Smooth muscle cell (in vitro differentiated cells): ENCODE data around the gene PIANP. TPM values are rescaled to one million over a fixed set of nuclear protein-coding genes. Genes with fewer than 3 reads are reported as not detected.
A peak's percentile ranks its signal among the peaks of the same experiment; 100 is the strongest.

Experiments used
- DNase-seq: peaks from one replicate; lab custom pipeline; 2025; ENCODE audit not compliant: unreplicated experiment; lab: John Stamatoyannopoulos, UW
- H2AFZ ChIP-seq: fragments of 200-600 bp; sonication (generic); 2 replicates; pipeline ENCODE4 v1.6.0; 2016; ENCODE audit warnings: antibody characterized with exemption, low read depth, mild to moderate bottlenecking
- H3F3A ChIP-seq: fragments of 200-600 bp; sonication (generic); 2 replicates; pipeline ENCODE4 v1.6.0; 2017; ENCODE audit warnings: antibody characterized with exemption, low read depth
- H3K27ac ChIP-seq: fragments of 200-600 bp; sonication (generic); 2 replicates; pipeline ENCODE4 v1.5.1; 2016; ENCODE audit warnings: low read depth, mild to moderate bottlenecking
- H3K27me3 ChIP-seq: fragments of 200-600 bp; sonication (generic); 2 replicates; pipeline ENCODE4 v1.6.1; 2016; ENCODE audit warnings: low read depth, mild to moderate bottlenecking
- H3K36me3 ChIP-seq: fragments of 200-600 bp; sonication (generic); 2 replicates; pipeline ENCODE4 v1.5.1; 2016; ENCODE audit warnings: low read depth
- H3K4me1 ChIP-seq: fragments of 200-600 bp; sonication (generic); 2 replicates; pipeline ENCODE4 v1.5.1; 2016; ENCODE audit warnings: low read depth
- H3K4me2 ChIP-seq: fragments of 200-600 bp; sonication (generic); 2 replicates; pipeline ENCODE4 v1.6.0; 2016; ENCODE audit warnings: mild to moderate bottlenecking
- H3K4me3 ChIP-seq: fragments of 200-600 bp; sonication (generic); 2 replicates; pipeline ENCODE4 v1.5.1; 2016; ENCODE audit warnings: mild to moderate bottlenecking
- H3K79me2 ChIP-seq: fragments of 200-600 bp; sonication (generic); 2 replicates; pipeline ENCODE4 v1.6.0; 2016; ENCODE audit warnings: low read depth, mild to moderate bottlenecking
- H3K9ac ChIP-seq: fragments of 200-600 bp; sonication (generic); 2 replicates; pipeline ENCODE4 v1.6.0; 2016; ENCODE audit warnings: low read depth
- H3K9me3 ChIP-seq: fragments of 200-600 bp; sonication (generic); replicated peaks from 2 replicates; pipeline ENCODE4 v1.5.1; 2016; ENCODE audit warnings: low read depth
- H4K20me1 ChIP-seq: fragments of 200-600 bp; sonication (generic); 2 replicates; pipeline ENCODE4 v1.6.0; 2016; ENCODE audit warnings: low read depth
- WGBS: methylation state at CpG from one replicate; pipeline ENCODE4 v1.1.7; 2016; ENCODE audit warnings: low lambda C conversion rate; 5-methylcytosine and 5-hydroxymethylcytosine counted together
- polyA plus RNA-seq: library from polyadenylated mRNA; unstranded; fragments of >200 nt; fragmentation: Nextera tagmentation; extraction: Ambion mirVana; gene quantifications from 2 replicates; pipeline ENCODE4 v1.2.1, GENCODE V29; 2016
- total RNA-seq: library from RNA; depleted of rRNA; stranded (reverse); fragments of >200 nt; gene quantifications from 2 replicates; pipeline ENCODE4 v1.2.3, GENCODE V29; 2014
- TF ChIP-seq, protein P1 (sequence below): fragments of 200-600 bp; sonication (generic); IDR thresholded peaks from 2 replicates; pipeline ENCODE4 v1.5.1; 2017; ENCODE audit warnings: borderline replicate concordance, mild to moderate bottlenecking, antibody characterized with exemption; ENCODE audit not compliant: insufficient read depth, poor library complexity, severe bottlenecking

Gene PIANP, protein sequence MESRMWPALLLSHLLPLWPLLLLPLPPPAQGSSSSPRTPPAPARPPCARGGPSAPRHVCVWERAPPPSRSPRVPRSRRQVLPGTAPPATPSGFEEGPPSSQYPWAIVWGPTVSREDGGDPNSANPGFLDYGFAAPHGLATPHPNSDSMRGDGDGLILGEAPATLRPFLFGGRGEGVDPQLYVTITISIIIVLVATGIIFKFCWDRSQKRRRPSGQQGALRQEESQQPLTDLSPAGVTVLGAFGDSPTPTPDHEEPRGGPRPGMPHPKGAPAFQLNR
- total RNA-seq (1.4 TPM in 1 of 2 replicates, not detected in the other), polyA plus RNA-seq (2.8 and 3.8 TPM in 2 replicates)

- peak within 1 kb of the TSS; percentile 98 for H3K4me2 ChIP-seq
- no peak within 1 kb of the TSS for H3K27ac ChIP-seq
- H3K36me3 ChIP-seq, result no peaks in the 10 kb centered on the region
- TF ChIP-seq, protein P1, sequence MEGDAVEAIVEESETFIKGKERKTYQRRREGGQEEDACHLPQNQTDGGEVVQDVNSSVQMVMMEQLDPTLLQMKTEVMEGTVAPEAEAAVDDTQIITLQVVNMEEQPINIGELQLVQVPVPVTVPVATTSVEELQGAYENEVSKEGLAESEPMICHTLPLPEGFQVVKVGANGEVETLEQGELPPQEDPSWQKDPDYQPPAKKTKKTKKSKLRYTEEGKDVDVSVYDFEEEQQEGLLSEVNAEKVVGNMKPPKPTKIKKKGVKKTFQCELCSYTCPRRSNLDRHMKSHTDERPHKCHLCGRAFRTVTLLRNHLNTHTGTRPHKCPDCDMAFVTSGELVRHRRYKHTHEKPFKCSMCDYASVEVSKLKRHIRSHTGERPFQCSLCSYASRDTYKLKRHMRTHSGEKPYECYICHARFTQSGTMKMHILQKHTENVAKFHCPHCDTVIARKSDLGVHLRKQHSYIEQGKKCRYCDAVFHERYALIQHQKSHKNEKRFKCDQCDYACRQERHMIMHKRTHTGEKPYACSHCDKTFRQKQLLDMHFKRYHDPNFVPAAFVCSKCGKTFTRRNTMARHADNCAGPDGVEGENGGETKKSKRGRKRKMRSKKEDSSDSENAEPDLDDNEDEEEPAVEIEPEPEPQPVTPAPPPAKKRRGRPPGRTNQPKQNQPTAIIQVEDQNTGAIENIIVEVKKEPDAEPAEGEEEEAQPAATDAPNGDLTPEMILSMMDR, result no peak
- H3K9ac ChIP-seq, result no peak within 1 kb of the TSS
- no peaks in the 10 kb centered on the region for H3F3A ChIP-seq
- peak within 1 kb of the TSS; percentile 78 for H3K4me3 ChIP-seq
- no peaks in the 10 kb centered on the region for H3K79me2 ChIP-seq
- H2AFZ ChIP-seq, result peak within 1 kb of the TSS; percentile 82
- H3K9me3 ChIP-seq, result no peaks in the 10 kb centered on the region
- no peaks in the 10 kb centered on the region for H4K20me1 ChIP-seq
- DNase-seq, result peak; percentile 17
- no peaks in the 10 kb centered on the region for H3K4me1 ChIP-seq
- whole genome bisulfite sequencing, result 3% methylated on average over 12 of the region's 43 CpGs
- H3K27me3 ChIP-seq, result peaks cover 34% of the 10 kb centered on the region
Observed at GRCh38 chr12:6700646-6701051, at the start of gene PIANP. PIANP (minus strand) TSS chr12:6700815; CDS start chr12:6698061, 2,754 bp downstream.

DNA sequence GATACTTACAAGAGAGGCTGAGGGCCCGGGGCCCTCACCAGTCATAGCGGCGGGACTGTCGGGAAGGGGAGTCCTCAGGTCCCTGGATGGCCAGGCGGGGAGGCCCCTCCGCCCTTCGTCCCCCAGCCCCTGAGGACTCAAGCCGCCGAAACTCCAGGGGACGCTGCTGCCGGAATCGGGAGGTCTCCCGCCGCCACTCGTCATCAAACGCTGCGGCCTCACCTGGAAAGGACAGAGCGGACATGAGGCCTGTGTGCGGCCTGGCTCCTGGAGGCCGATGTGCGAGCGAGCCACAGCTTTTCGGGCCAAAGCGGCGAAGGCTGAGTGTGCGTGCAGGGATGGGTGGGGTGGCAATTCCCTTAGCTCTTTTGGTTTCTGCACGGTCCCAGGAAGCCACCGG, 48.1 kb upstream of the PIANP start:
- Histone ChIP-seq H2AFZ (no peak overlapping the region), H3F3A (peaks cover 9% of the 10 kb centered on the region), H3K4me3 (no peak overlapping the region), H3K9me3 (no peaks in the 10 kb centered on the region), H3K9ac (no peak overlapping the region), H3K4me2 (no peak overlapping the region), H4K20me1 (peaks cover 30% of the 10 kb centered on the region), H3K36me3 (peaks cover 9% of the 10 kb centered on the region), H3K79me2 (peaks cover 26% of the 10 kb centered on the region), H3K27me3 (no peaks in the 10 kb centered on the region), H3K4me1 (peaks cover under 1% of the 10 kb centered on the region), H3K27ac (no peak overlapping the region)
- TF ChIP-seq, protein P1, result no peak
- no peak for DNase-seq
- WGBS, result 98% methylated on average over 28 of the region's 28 CpGs

- no peaks in the 10 kb centered on the region for H3K4me1 ChIP-seq
- H3K27me3 ChIP-seq, result no peaks in the 10 kb centered on the region
- no peak overlapping the region for H2AFZ ChIP-seq
- no peak overlapping the region for H3K4me2 ChIP-seq
- H4K20me1 ChIP-seq, result peaks cover 28% of the 10 kb centered on the region
- no peak overlapping the region for H3K9ac ChIP-seq
- H3K4me3 ChIP-seq, result no peak overlapping the region
- H3K9me3 ChIP-seq, result no peaks in the 10 kb centered on the region
- 82% methylated on average over 4 of the region's 4 CpGs for WGBS
- H3K79me2 ChIP-seq, result peaks cover 20% of the 10 kb centered on the region
- no peak overlapping the region for H3K27ac ChIP-seq
- peaks cover 9% of the 10 kb centered on the region for H3F3A ChIP-seq
- no peak for DNase-seq
- H3K36me3 ChIP-seq, result peaks cover 9% of the 10 kb centered on the region
- TF ChIP-seq, protein P1, result no peak
Observed at GRCh38 chr12:6747216-6747615, 46.6 kb upstream of the PIANP start.
